HK-2 (cell line): Measurements from ENCODE around the gene EEF1AKMT4.

Source experiments
- DNase-seq: peaks from one replicate; pipeline ENCODE4 v3.0.0-alpha.2; 2018; ENCODE audit not compliant: unreplicated experiment

The EEF1AKMT4 gene

GRCh38 chr3:184235381-184236032 lies 14.0 kb upstream of the EEF1AKMT4 start:
- no peak for DNase-seq

- no peak for DNase-seq
These were observed 13.4 kb upstream of the EEF1AKMT4 start for GRCh38 chr3:184236033-184236410.

GRCh38 chr3:184236636-184237035 lies 12.8 kb upstream of the EEF1AKMT4 start:
- DNase-seq, result no peak

GRCh38 chr3:184237211-184237610 lies 12.3 kb upstream of the EEF1AKMT4 start:
- DNase-seq, result no peak

- no peak for DNase-seq
These were observed 11.7 kb upstream of the EEF1AKMT4 start for GRCh38 chr3:184237807-184238206.

- DNase-seq, result no peak
These were observed 11.1 kb upstream of the EEF1AKMT4 start for GRCh38 chr3:184238246-184238818.

GRCh38 chr3:184239221-184239620 lies 10.3 kb upstream of the EEF1AKMT4 start:
- DNase-seq, result no peak

GRCh38 chr3:184239708-184240107 lies 9.8 kb upstream of the EEF1AKMT4 start:
- no peak for DNase-seq

GRCh38 chr3:184240384-184241140 lies 8.9 kb upstream of the EEF1AKMT4 start:
- no peak for DNase-seq

GRCh38 chr3:184241141-184241446 lies 8.4 kb upstream of the EEF1AKMT4 start:
- no peak for DNase-seq

GRCh38 chr3:184241447-184242296 lies 7.8 kb upstream of the EEF1AKMT4 start:
- no peak for DNase-seq

GRCh38 chr3:184242297-184242685 lies 7.2 kb upstream of the EEF1AKMT4 start:
- DNase-seq, result no peak

GRCh38 chr3:184248454-184249411 lies 739 bp upstream of the EEF1AKMT4 start, which contains the start of gene ALG3:
TSS of gene ALG3 (minus strand) at chr3:184248962. CDS start at chr3:184248940, 22 bp downstream.
- peak; percentile 86 for DNase-seq

GRCh38 chr3:184250167-184250828 lies 826 bp downstream of the EEF1AKMT4 start:
- peak; percentile 97 for DNase-seq

GRCh38 chr3:184255291-184256039 lies 6.0 kb downstream of the EEF1AKMT4 start:
- DNase-seq, result no peak

- DNase-seq, result no peak
These were observed 7.8 kb downstream of the EEF1AKMT4 start for GRCh38 chr3:184257083-184257915.

- DNase-seq, result no peak
These were observed 9.5 kb downstream of the EEF1AKMT4 start for GRCh38 chr3:184258926-184259325.

- no peak for DNase-seq
These were observed 10.0 kb downstream of the EEF1AKMT4 start for GRCh38 chr3:184259396-184259877.
